HCT116 (cell line): Measurements from ENCODE around the gene KRTAP5-5. TPM values are rescaled to one million over a fixed set of nuclear protein-coding genes. Genes with fewer than 3 reads are reported as not detected.
"Not testable (repeated sequence)": the region's sequence is repeated elsewhere in the genome, so short reads cannot be mapped to it uniquely, and the experiment has no call there.

ENCODE experiments used
- ATAC-seq: fragments of 200-7000 bp; cut with Tn5 transposase; 2 replicates; pipeline ENCODE4 v1.9.1; 2020; ENCODE audit warnings: mild to moderate bottlenecking, moderate library complexity
- BruUV-seq: library from RNA; stranded (reverse); fragments of 400-500 nt; replicated peaks from 2 replicates; lab custom pipeline; 2021; lab: Mats Ljungman, UMichigan
- CTCF ChIA-PET: fragments of 300-600 bp; sonication (Branson Sonifier 250); formaldehyde crosslinking; loops from one replicate; lab custom pipeline; 2021; ENCODE audit warnings: antibody characterized with exemption; lab: Charles Lee
- POLR2A ChIA-PET: fragments of 300-600, 350-600 bp; sonication (Branson Sonifier 250); formaldehyde crosslinking; loops from one replicate; lab custom pipeline; 2021; ENCODE audit warnings: antibody characterized with exemption; lab: Charles Lee
- RAD21 ChIA-PET, 2 experiments: fragments of 300-600 bp; sonication (Branson Sonifier 250); formaldehyde crosslinking; loops; one replicate each; lab custom pipeline; 2023; ENCODE audit warnings: low total read pairs in 2 of 2; ENCODE audit not compliant: uncharacterized antibody in 2 of 2, unreplicated experiment in 2 of 2, low non-redundant PET in 1 of 2; lab: Charles Lee
- DNase-seq: peaks from one replicate; pipeline ENCODE4 v3.0.0-alpha.2; 2010; ENCODE audit warnings: low read depth, low spot score
- H2AFZ ChIP-seq: fragments of 200-600 bp; shearing (Covaris generic), sonication (generic); 2 replicates; pipeline ENCODE4 v1.6.1; 2017; ENCODE audit warnings: low read depth, mixed run types, mixed read lengths, antibody characterized with exemption, low read length; ENCODE audit not compliant: poor library complexity, severe bottlenecking
- H3K27ac ChIP-seq: 2 replicates; pipeline ENCODE4 v1.5.1; 2012; ENCODE audit warnings: low read depth, low read length
- H3K27me3 ChIP-seq: fragments of 200-600 bp; sonication (generic); 2 replicates; pipeline ENCODE4 v1.6.1; 2016; ENCODE audit warnings: mixed run types, low read length, mixed read lengths; ENCODE audit not compliant: insufficient read depth
- H3K36me3 ChIP-seq, 2 experiments: fragments of 200-500 bp in 1 of 2; fragments of 200-600 bp in 1 of 2; sonication (Bioruptor generic) in 1 of 2; sonication (generic) in 1 of 2; 2 replicates each; pipeline versions ENCODE4 v1.5.1 to v1.6.1; 2014 to 2016; ENCODE audit warnings: low read length in 2 of 2, inconsistent platforms in 1 of 2, mixed read lengths in 1 of 2, mixed run types in 1 of 2; ENCODE audit not compliant: insufficient read depth in 2 of 2, control insufficient read depth in 1 of 2
- H3K4me1 ChIP-seq, 2 experiments: fragments of 200-600 bp in 1 of 2; sonication (generic) in 1 of 2; 2 replicates each; pipeline versions ENCODE4 v1.5.1 to v1.6.1; 2012 to 2017; ENCODE audit warnings: low read length in 2 of 2, inconsistent platforms in 1 of 2, mild to moderate bottlenecking in 1 of 2, mixed read lengths in 1 of 2, mixed run types in 1 of 2, moderate library complexity in 1 of 2; ENCODE audit not compliant: insufficient read depth in 2 of 2, control insufficient read depth in 1 of 2
- H3K4me2 ChIP-seq: fragments of 200-600 bp; sonication (generic); 2 replicates; pipeline ENCODE4 v1.6.1; 2017; ENCODE audit warnings: mixed run types, low read length, mixed read lengths
- H3K4me3 ChIP-seq, 2 experiments: fragments of 200-600 bp in 1 of 2; sonication (generic) in 1 of 2; replicated peaks in 1 of 2; 2 replicates each; pipeline ENCODE4 v1.5.1; 2011 to 2016; ENCODE audit warnings: low read length in 2 of 2, control low read depth in 1 of 2, low read depth in 1 of 2, mild to moderate bottlenecking in 1 of 2, mixed read lengths in 1 of 2, mixed run types in 1 of 2
- H3K79me2 ChIP-seq: fragments of 200-600 bp; sonication (generic); 2 replicates; pipeline ENCODE4 v1.6.1; 2017; ENCODE audit warnings: mild to moderate bottlenecking, mixed run types, low read length, moderate library complexity, mixed read lengths; ENCODE audit not compliant: insufficient read depth
- H3K9ac ChIP-seq: fragments of 200-600 bp; sonication (generic); 2 replicates; pipeline ENCODE4 v1.6.1; 2016; ENCODE audit warnings: low read length, mixed read lengths
- H3K9me2 ChIP-seq: fragments of 200-600 bp; sonication (generic), shearing (Covaris generic); 2 replicates; pipeline ENCODE4 v1.6.1; 2017; ENCODE audit warnings: mixed run types, mild to moderate bottlenecking, moderate library complexity; ENCODE audit not compliant: insufficient read depth
- H3K9me3 ChIP-seq, 2 experiments: fragments of 200-500 bp in 1 of 2; fragments of 200-600 bp in 1 of 2; sonication (Bioruptor generic) in 1 of 2; sonication (generic) in 1 of 2; 2 replicates each; pipeline ENCODE4 v1.6.1; 2014 to 2017; ENCODE audit warnings: low read length in 2 of 2, mixed read lengths in 2 of 2, inconsistent platforms in 1 of 2, low read depth in 1 of 2, mild to moderate bottlenecking in 1 of 2, mixed run types in 1 of 2, moderate library complexity in 1 of 2; ENCODE audit not compliant: control insufficient read depth in 1 of 2, insufficient read depth in 1 of 2
- H4K20me1 ChIP-seq: fragments of 200-600 bp; sonication (generic), shearing (Covaris generic); 2 replicates; pipeline ENCODE4 v1.6.1; 2017; ENCODE audit warnings: mixed run types, mild to moderate bottlenecking, moderate library complexity; ENCODE audit not compliant: insufficient read depth
- CTCF ChIP-seq, 3 experiments: fragments of 200-600 bp in 1 of 3; sonication (generic) in 1 of 3; IDR thresholded peaks in 2 of 3; conservative IDR thresholded peaks in 1 of 3; 2 replicates each; pipeline ENCODE4 v1.5.1; 2012 to 2017; ENCODE audit warnings: low read depth in 2 of 3, low read length in 2 of 3, antibody characterized with exemption in 1 of 3, borderline replicate concordance in 1 of 3, control low read depth in 1 of 3, mild to moderate bottlenecking in 1 of 3, mixed read lengths in 1 of 3, mixed run types in 1 of 3, moderate library complexity in 1 of 3; ENCODE audit not compliant: insufficient read depth in 1 of 3
- EZH2 ChIP-seq: fragments of 200-600 bp; sonication (generic); IDR thresholded peaks from 2 replicates; pipeline ENCODE4 v1.6.1; 2017; ENCODE audit warnings: antibody characterized with exemption, mixed run types
- EZH2phosphoT487 ChIP-seq: fragments of 200-600 bp; IDR thresholded peaks from 2 replicates; pipeline ENCODE4 v1.6.1; 2018; ENCODE audit warnings: antibody characterized with exemption, borderline replicate concordance
- POLR2AphosphoS5 ChIP-seq: IDR thresholded peaks from 2 replicates; pipeline ENCODE4 v1.6.1; 2011; ENCODE audit warnings: mild to moderate bottlenecking, low read depth, low read length, moderate library complexity
- REST ChIP-seq: IDR thresholded peaks from 2 replicates; pipeline ENCODE4 v1.6.1; 2012; ENCODE audit warnings: low read depth
- SIN3A ChIP-seq: IDR thresholded peaks from 2 replicates; pipeline ENCODE4 v1.6.1; 2012; ENCODE audit warnings: low read depth
- SRF ChIP-seq: IDR thresholded peaks from 2 replicates; pipeline ENCODE4 v1.6.1; 2012; ENCODE audit warnings: low read depth
- YY1 ChIP-seq: IDR thresholded peaks from 2 replicates; pipeline ENCODE4 v1.6.1; 2011; ENCODE audit warnings: low read length, low read depth, moderate library complexity, mild to moderate bottlenecking; ENCODE audit not compliant: insufficient replicate concordance; ENCODE audit errors: extremely low read depth
- intact Hi-C: fragments of 100-400 bp; cut with micrococcal nuclease; formaldehyde crosslinking; loops from 2 replicates; pipeline ENCODE4 v1.10.0; 2022
- total RNA-seq: library from RNA; stranded (reverse); gene quantifications from one replicate; pipeline ENCODE4 v1.2.1, GENCODE V29; 2021; ENCODE audit not compliant: unreplicated experiment
- TF ChIP-seq, protein P1 (sequence below): IDR thresholded peaks from 2 replicates; pipeline ENCODE4 v1.6.1; 2012

The KRTAP5-5 gene
- total RNA-seq, 1 experiment from 2014 or later, result not detected

DNA sequence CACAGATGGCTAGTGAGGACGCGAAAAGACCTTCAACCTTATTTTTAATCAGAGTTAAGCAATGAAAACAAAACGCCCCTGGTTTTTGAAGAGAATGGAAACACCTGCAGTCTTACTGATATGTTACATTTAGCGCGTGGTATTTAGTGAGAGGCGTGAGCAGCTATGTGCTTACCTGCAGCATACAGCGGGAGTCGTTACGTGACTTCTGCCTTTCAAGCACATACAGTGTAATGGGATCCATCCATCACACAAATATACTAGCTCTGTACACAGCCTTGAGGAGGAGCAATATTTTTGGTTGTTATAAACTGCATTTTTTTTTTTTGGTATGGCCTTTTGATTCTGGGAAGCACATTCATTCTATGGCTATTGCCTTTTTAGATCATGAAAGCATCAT lies 36.9 kb upstream of the KRTAP5-5 start:
- DNase-seq (no peak), ATAC-seq (no peak)
- ChIA-PET RAD21 (no interaction called here), CTCF (no interaction called here), POLR2A (no interaction called here)
- Histone ChIP-seq H3K4me1 (peaks cover 0 to 3% of the 10 kb centered on the region in 2 experiments; a peak in 1 of 4 replicates), H3K9me2 (no peaks in the 10 kb centered on the region), H3K4me3 (no peak overlapping the region), H3K27me3 (peaks cover 17% of the 10 kb centered on the region; the same call in 1 of the 2 replicates), H2AFZ (no peak overlapping the region), H3K9ac (no peak overlapping the region), H3K27ac (no peak overlapping the region), H3K4me2 (no peak overlapping the region), H3K9me3 (no peaks in the 10 kb centered on the region), H3K36me3 (no peaks in the 10 kb centered on the region), H3K79me2 (no peaks in the 10 kb centered on the region), H4K20me1 (no peaks in the 10 kb centered on the region)
- no TSS peak for BruUV-seq
- TF ChIP-seq EZH2phosphoT487, result no peak
- TF ChIP-seq SIN3A, result no peak
- TF ChIP-seq, protein P1, sequence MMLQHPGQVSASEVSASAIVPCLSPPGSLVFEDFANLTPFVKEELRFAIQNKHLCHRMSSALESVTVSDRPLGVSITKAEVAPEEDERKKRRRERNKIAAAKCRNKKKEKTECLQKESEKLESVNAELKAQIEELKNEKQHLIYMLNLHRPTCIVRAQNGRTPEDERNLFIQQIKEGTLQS, result no peak
- TF ChIP-seq SRF, result no peak
- no peak for TF ChIP-seq POLR2AphosphoS5
- TF ChIP-seq EZH2, result no peak
- no peak for TF ChIP-seq YY1
- no peak for TF ChIP-seq REST
- no peak for TF ChIP-seq CTCF (IDR thresholded peaks at IDR 0.05 in 2 of 3, conservative IDR thresholded peaks at IDR 0.05 in 1 of 3; ENCODE audit: borderline replicate concordance in 1 of 3, insufficient read depth in 1 of 3, low read depth in 2 of 3, low read length in 2 of 3)
- intact Hi-C loops, result no loop called here

DNA sequence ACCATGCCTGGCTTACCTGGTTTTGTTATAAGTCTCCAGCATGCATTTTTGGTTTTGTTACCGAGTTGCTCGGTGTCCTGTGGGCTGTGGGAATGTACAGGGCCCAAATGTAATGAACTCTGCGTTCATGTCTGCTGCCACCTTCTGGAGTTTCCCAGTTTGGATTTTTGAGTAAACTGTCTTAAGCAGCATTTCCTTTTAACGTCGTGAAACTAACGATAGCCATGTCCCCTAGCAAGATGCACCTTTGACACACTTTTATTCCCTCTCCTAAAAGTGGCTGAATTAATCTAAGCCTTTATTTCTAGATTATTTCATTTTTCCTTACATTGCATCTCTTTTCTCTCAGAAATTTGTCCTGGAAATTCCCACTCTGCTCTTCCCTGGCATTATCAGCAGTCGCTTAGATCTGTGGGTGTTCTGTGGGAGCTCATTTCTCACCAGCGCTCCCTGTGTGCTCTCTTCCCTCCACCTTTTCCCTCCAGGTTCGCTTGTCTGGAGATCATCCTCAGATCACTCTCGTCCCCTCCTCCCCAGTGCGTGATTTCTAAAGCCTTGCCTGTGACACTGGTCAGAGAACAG lies 33.5 kb upstream of the KRTAP5-5 start:
- H3K9ac ChIP-seq, H3K27ac ChIP-seq, H3K9me2 ChIP-seq, H3K79me2 ChIP-seq, H3K4me1 ChIP-seq, H4K20me1 ChIP-seq, H3K9me3 ChIP-seq, H3K4me3 ChIP-seq, DNase-seq, H3K36me3 ChIP-seq, BruUV-seq: not testable (repeated sequence)
- Histone ChIP-seq H3K4me2 (0 out of 2 replicates have a peak overlapping the region, but pooled peaks have one; percentile 21), H3K27me3 (peaks cover 32% of the 10 kb centered on the region; the same call in 1 of the 2 replicates), H2AFZ (peak overlapping the region; percentile 88)
- intact Hi-C loops, result loop anchor here (1.0 kb wide), 1 partner anchor 50 kb away; no protein-coding TSS in a partner anchor
- RAD21 ChIA-PET, result interaction anchor here (0.8 to 1.2 kb wide), 3 partner anchors 20 to 50 kb away, joined by 3 to 5 read pairs (median 3); no protein-coding TSS in a partner anchor
- POLR2A ChIA-PET, result interaction anchor here (0.9 to 1.5 kb wide), 2 partner anchors 48 to 49 kb away, joined by 3 to 4 read pairs; no protein-coding TSS in a partner anchor
- CTCF ChIA-PET, result interaction anchor here (0.9 to 1.9 kb wide), 11 partner anchors 9 to 49 kb away, joined by 3 to 29 read pairs (median 5); no protein-coding TSS in a partner anchor
- peak; percentile 33 for ATAC-seq
